Esophagus mucosa (tissue), 1 donor: ENCODE data around the gene CDCP1. TPM values are rescaled to one million over a fixed set of nuclear protein-coding genes. Genes with fewer than 3 reads are reported as not detected.
A peak's percentile ranks its signal among the peaks of the same experiment; 100 is the strongest.
"Not testable (repeated sequence)": the region's sequence is repeated elsewhere in the genome, so short reads cannot be mapped to it uniquely, and the experiment has no call there.

Experiments
- ATAC-seq: fragments of 200-7000 bp; cut with Tn5 transposase; one replicate; pipeline ENCODE4 v1.9.1; 2020
- total RNA-seq: library from RNA; stranded (reverse); gene quantifications from one replicate; pipeline ENCODE4 v1.2.4, GENCODE V29; 2023
- donor health status: DM: yes; HTN: yes; CAD: no.

Gene CDCP1
- total RNA-seq, 1 donor from 2014 or later: 85.6 TPM

GRCh38 chr3:45053805-45054195, 92.4 kb downstream of the CDCP1 start:
- not testable (repeated sequence) for ATAC-seq

GRCh38 chr3:45051685-45052084, 94.5 kb downstream of the CDCP1 start:
- peak; percentile 13 for ATAC-seq

DNA sequence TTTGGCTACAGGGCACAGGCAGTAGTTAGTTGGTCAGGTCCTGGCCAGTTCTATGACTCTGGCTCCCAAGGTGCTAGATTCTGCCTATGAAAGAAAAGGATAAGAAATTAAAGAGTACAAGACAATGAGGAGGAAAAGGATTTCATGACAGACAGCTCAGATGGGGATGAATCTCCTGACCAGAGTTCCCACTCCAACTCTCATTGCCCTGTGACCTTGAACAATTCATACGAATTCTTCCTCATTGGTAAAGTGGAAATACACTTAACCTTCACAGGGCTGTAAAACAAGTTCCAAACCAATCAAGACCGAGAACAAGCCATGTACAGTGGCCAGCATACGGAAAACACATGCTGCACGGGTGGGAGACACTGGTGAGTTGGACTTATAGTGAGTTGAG, 96.4 kb downstream of the CDCP1 start:
- ATAC-seq: no peak

- ATAC-seq: peak; percentile 69
Measured at GRCh38 chr3:45048244-45048643, 97.9 kb downstream of the CDCP1 start.

- ATAC-seq: peak; percentile 25
Measured at GRCh38 chr3:45043728-45044299, 102.4 kb downstream of the CDCP1 start.

DNA sequence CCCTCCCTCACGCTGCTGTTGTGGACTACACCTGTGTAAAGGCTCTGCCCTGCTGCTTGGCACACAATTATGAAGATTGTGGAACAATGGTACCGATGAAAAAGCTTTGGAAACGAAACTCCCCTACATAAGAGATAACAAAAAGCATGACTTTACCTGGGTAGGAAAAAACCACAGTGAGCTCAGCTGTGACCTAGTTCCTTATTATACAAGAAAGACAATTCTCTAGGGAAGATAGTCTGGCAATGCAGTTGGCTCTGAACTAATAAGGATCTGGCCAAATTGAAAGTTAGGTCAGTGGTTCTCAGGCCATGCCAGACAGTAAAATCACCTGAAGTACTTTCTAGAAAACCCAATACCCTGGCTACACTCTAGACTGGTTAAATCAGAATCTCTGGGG, 104.0 kb downstream of the CDCP1 start:
- no peak for ATAC-seq

DNA sequence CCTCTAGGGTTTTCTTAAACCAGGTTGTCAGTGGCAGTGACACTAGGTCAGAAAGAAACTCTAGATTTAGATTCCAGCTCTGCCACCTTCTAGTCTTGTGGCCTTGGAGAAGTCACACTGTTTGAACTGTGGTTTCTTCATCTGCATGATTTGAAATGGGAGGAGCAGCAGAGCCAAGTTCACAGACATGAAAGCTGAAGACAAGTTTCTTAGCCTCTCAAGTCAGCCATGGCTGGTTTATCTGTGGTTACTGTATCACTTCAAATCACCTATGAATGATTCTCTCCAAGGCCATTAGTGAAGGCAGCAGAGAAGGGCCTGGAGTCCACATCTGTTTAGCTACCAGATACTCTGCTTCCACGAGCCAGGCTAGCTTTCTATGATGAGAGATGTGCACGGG, 104.5 kb downstream of the CDCP1 start:
- ATAC-seq: no peak

- ATAC-seq: peak; percentile 91
Measured at GRCh38 chr3:45037720-45038455, 108.3 kb downstream of the CDCP1 start.

DNA sequence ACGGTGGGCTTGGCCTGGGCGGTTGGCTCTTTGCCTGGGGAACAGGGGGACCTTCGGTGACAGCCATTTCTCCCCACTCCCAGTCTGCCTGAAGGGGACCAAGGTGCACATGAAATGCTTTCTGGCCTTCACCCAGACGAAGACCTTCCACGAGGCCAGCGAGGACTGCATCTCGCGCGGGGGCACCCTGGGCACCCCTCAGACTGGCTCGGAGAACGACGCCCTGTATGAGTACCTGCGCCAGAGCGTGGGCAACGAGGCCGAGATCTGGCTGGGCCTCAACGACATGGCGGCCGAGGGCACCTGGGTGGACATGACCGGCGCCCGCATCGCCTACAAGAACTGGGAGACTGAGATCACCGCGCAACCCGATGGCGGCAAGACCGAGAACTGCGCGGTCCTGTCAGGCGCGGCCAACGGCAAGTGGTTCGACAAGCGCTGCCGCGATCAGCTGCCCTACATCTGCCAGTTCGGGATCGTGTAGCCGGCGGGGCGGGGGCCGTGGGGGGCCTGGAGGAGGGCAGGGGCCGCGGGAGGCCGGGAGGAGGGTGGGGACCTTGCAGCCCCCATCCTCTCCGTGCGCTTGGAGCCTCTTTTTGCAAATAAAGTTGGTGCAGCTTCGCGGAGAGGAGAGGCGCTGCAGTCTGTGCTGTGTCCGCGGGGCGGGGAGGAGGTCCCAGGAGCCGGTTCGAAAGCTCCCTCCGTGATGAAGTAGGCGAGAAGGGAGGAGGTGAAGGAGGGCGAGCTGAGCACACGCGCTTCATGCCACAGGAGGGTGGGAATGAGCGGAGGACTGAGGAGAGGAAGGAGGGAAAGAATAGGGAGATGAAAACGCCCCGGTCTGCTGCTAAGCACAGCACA, 110.5 kb downstream of the CDCP1 start:
- ATAC-seq: no peak

DNA sequence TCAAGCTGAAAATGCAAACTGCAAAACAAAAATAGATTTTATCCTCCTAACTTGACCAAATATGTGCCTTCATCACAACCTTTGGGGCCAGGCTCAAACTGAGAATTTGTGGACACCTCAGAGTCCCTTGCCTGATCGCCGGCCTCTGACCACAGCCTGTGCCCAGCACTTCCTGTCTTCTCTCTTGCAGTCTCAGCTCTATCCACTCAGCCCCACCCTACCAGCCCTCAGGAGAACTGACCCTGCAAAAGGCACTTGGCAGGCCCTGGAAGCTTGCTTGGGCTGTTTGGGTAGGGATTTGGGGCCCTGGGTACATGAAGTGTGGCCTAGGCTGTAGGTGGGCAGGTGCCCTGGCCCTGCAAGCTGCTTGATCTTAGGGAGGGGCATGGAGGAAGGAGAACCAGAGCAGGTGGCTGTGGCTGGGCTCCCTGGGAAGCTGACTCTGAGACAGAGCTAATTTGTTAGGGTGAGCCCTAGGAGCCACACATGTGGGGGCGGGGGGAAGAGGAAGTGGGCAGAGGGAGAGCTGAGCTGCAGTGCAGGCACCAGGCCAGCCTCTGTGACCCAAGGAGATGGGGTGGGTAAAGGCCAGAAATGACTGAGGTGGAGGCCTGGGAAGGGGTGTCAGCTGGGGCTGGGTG, 111.4 kb downstream of the CDCP1 start:
- no peak for ATAC-seq

- ATAC-seq: no peak
Measured at GRCh38 chr3:45033791-45034190, 112.4 kb downstream of the CDCP1 start.

Other genes with a start within 250 kb of the CDCP1 start
- gene ZDHHC3, start 170.2 kb downstream of the CDCP1 start, total RNA-seq: 72.3 TPM
- 32.5 TPM for gene EXOSC7, start 170.1 kb downstream of the CDCP1 start, total RNA-seq
- 3.1 TPM for gene CLEC3B, start 120.1 kb downstream of the CDCP1 start, total RNA-seq
- gene TMEM158, start 79.9 kb upstream of the CDCP1 start, total RNA-seq: 3.5 TPM
- 14.7 TPM for gene LARS2, start 242.2 kb upstream of the CDCP1 start, total RNA-seq